GM12891 (cell line): ENCODE data around the gene GPAT2.
"Not testable (repeated sequence)": the region's sequence is repeated elsewhere in the genome, so short reads cannot be mapped to it uniquely, and the experiment has no call there.

Experiments
- PAX5 ChIP-seq: IDR thresholded peaks from 2 replicates; pipeline ENCODE4 v1.6.1; 2011; ENCODE audit warnings: low read length, moderate library complexity, mild to moderate bottlenecking; ENCODE audit not compliant: insufficient read depth, severe bottlenecking
- POLR2A ChIP-seq: IDR thresholded peaks from 2 replicates; pipeline ENCODE4 v1.6.1; 2011; ENCODE audit warnings: low read depth, low read length, control low read depth
- POLR2AphosphoS5 ChIP-seq: IDR thresholded peaks from 2 replicates; pipeline ENCODE4 v1.6.1; 2011; ENCODE audit warnings: low read depth, low read length, control low read depth

DNA sequence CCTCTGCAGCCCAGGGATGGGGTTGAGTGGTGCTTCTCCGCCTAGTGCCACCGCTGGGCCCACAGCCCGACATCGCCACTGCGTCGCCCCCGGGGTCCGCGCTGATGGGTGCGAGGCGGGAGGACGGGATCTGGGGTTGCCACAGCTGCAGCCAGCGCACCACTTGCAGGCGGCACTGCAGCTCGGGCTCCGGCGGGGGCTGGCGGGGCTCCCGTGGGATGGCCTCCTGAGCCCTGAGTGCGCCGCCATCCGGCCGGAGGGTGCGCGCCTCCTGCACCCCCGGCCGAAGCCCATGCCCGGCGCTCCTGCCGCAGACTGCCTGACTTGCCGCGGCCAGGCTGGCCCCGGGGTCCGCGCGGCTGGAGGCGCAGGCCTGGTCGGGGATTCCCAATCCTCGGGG is 42.6 kb downstream of the GPAT2 start:
- not testable (repeated sequence) for TF ChIP-seq PAX5, POLR2AphosphoS5, POLR2A
